CD14-positive monocyte (primary cell): Measurements from ENCODE around the gene SIK3. TPM values are rescaled to one million over a fixed set of nuclear protein-coding genes. Genes with fewer than 3 reads are reported as not detected.

Experiments
- DNase-seq, 3 donors: peaks; one replicate each; pipeline ENCODE4 v3.0.0-alpha.2; 2011 to 2022
- H2AFZ ChIP-seq: 2 replicates; pipeline ENCODE4 v1.6.0; 2012; ENCODE audit warnings: mild to moderate bottlenecking, low read depth, low read length, inconsistent platforms; ENCODE audit not compliant: insufficient read depth, poor library complexity, severe bottlenecking
- H3K27ac ChIP-seq, 2 donors: 1 replicate in 1 of 2; 2 replicates in 1 of 2; pipeline ENCODE4 v1.5.1; 2012 to 2013; ENCODE audit warnings: low read length in 2 of 2, control low read depth in 1 of 2, inconsistent platforms in 1 of 2, low read depth in 1 of 2, mild to moderate bottlenecking in 1 of 2
- H3K27me3 ChIP-seq, 2 donors: one replicate each; pipeline versions ENCODE4 v1.6.0 to v1.6.1; 2011 to 2013; ENCODE audit warnings: low read length in 2 of 2; ENCODE audit not compliant: control insufficient read depth in 2 of 2, insufficient read depth in 2 of 2
- H3K36me3 ChIP-seq, 2 donors: replicated peaks in 1 of 2; 1 replicate in 1 of 2; 2 replicates in 1 of 2; pipeline versions ENCODE4 v1.5.1 to v1.6.1; 2012 to 2013; ENCODE audit warnings: low read length in 2 of 2, control low read depth in 1 of 2, inconsistent platforms in 1 of 2, mild to moderate bottlenecking in 1 of 2; ENCODE audit not compliant: insufficient read depth in 2 of 2, control insufficient read depth in 1 of 2
- H3K4me1 ChIP-seq, 2 donors: 1 replicate in 1 of 2; 2 replicates in 1 of 2; pipeline versions ENCODE4 v1.5.1 to v1.6.1; 2012 to 2013; ENCODE audit warnings: low read length in 2 of 2, control low read depth in 1 of 2, inconsistent platforms in 1 of 2, mild to moderate bottlenecking in 1 of 2, moderate library complexity in 1 of 2; ENCODE audit not compliant: insufficient read depth in 2 of 2, control insufficient read depth in 1 of 2
- H3K4me2 ChIP-seq: replicated peaks from 2 replicates; pipeline ENCODE3; 2012; ENCODE audit warnings: low read length, moderate library complexity, mild to moderate bottlenecking; ENCODE audit not compliant: poor library complexity, severe bottlenecking; ENCODE audit errors: extremely low read depth
- H3K4me3 ChIP-seq, 3 experiments: fragments of 200-600 bp in 1 of 3; sonication (generic) in 1 of 3; replicated peaks in 1 of 3; 1 replicate in 2 of 3; 2 replicates in 1 of 3; pipeline ENCODE4 v1.5.1; 2011 to 2013; ENCODE audit warnings: low read length in 3 of 3, mild to moderate bottlenecking in 3 of 3, control low read depth in 2 of 3, low read depth in 2 of 3, inconsistent platforms in 1 of 3, moderate library complexity in 1 of 3
- H3K79me2 ChIP-seq: 2 replicates; pipeline ENCODE4 v1.6.0; 2012; ENCODE audit warnings: mild to moderate bottlenecking, control low read depth, inconsistent platforms, low read length, moderate library complexity; ENCODE audit not compliant: insufficient read depth
- H3K9ac ChIP-seq: 2 replicates; pipeline ENCODE4 v1.6.0; 2017; ENCODE audit warnings: low read length, mild to moderate bottlenecking; ENCODE audit not compliant: insufficient read depth, poor library complexity, severe bottlenecking
- H3K9me3 ChIP-seq, 2 donors: replicated peaks in 1 of 2; 1 replicate in 1 of 2; 2 replicates in 1 of 2; pipeline versions ENCODE4 v1.5.1 to v1.6.1; 2012 to 2013; ENCODE audit warnings: low read length in 2 of 2, control low read depth in 1 of 2; ENCODE audit not compliant: control insufficient read depth in 1 of 2, insufficient read depth in 1 of 2
- H4K20me1 ChIP-seq: 2 replicates; pipeline ENCODE4 v1.6.0; 2012; ENCODE audit warnings: mild to moderate bottlenecking, low read length, control low read depth, moderate library complexity; ENCODE audit not compliant: insufficient read depth
- H3K27ac Mint-ChIP-seq, 7 donors: one replicate each; pipeline ENCODE4 v1.8.0; 2020; ENCODE audit warnings: mild to moderate bottlenecking in 7 of 7, mixed read lengths in 7 of 7, moderate library complexity in 6 of 7, inconsistent platforms in 2 of 7
- H3K27me3 Mint-ChIP-seq, 3 donors: one replicate each; pipeline ENCODE4 v1.8.0; 2021 to 2022; ENCODE audit warnings: low read depth in 3 of 3, mild to moderate bottlenecking in 3 of 3, mixed read lengths in 3 of 3, moderate library complexity in 3 of 3, inconsistent platforms in 1 of 3
- H3K36me3 Mint-ChIP-seq, 2 donors: one replicate each; pipeline ENCODE4 v1.8.0; 2020; ENCODE audit warnings: mixed read lengths in 2 of 2, inconsistent platforms in 1 of 2, mild to moderate bottlenecking in 1 of 2
- H3K4me1 Mint-ChIP-seq: one replicate; pipeline ENCODE4 v1.8.0; 2020; ENCODE audit warnings: mild to moderate bottlenecking, mixed read lengths
- H3K4me3 Mint-ChIP-seq, 2 donors: one replicate each; pipeline ENCODE4 v1.8.0; 2020; ENCODE audit warnings: mild to moderate bottlenecking in 2 of 2, mixed read lengths in 2 of 2, moderate library complexity in 1 of 2
- H3K9me3 Mint-ChIP-seq, 7 donors: one replicate each; pipeline ENCODE4 v1.8.0; 2020 to 2022; ENCODE audit warnings: mixed read lengths in 7 of 7, mild to moderate bottlenecking in 6 of 7, moderate library complexity in 6 of 7, inconsistent platforms in 2 of 7
- CTCF ChIP-seq: fragments of 200-600 bp; IDR thresholded peaks from one replicate; pipeline ENCODE4 v1.8.0; 2022; ENCODE audit warnings: antibody characterized with exemption, mild to moderate bottlenecking
- WGBS: methylation state at CpG from one replicate; pipeline ENCODE4 v1.1.5; 2013; ENCODE audit warnings: missing lambda C conversion rate; ENCODE audit not compliant: insufficient coverage; 5-methylcytosine and 5-hydroxymethylcytosine counted together
- intact Hi-C, 2 donors: fragments of 100-400 bp; cut with micrococcal nuclease; formaldehyde crosslinking; loops; one replicate each; pipeline versions ENCODE4 v1.15.0 to v1.15.1; 2023
- polyA plus RNA-seq, 3 donors: library from polyadenylated mRNA; depleted of rRNA in 1 of 3; unstranded in 2 of 3; stranded (reverse) in 1 of 3; fragments of 300-500 nt in 2 of 3; fragments of >200 nt in 1 of 3; fragmentation: Illumina TruSeq in 2 of 3; gene quantifications; 1 replicate in 2 of 3; 2 replicates in 1 of 3; pipeline ENCODE4 v1.2.3, GENCODE V29; 2012 to 2021

SIK3 gene
- polyA plus RNA-seq, 3 donors = 18.3 to 142 (median 20.0) TPM

GRCh38 chr11:117126223-117126965 lies 28.2 kb upstream of the SIK3 start:
- intact Hi-C loops = no loop called here
- H3K4me3 Mint-ChIP-seq = no peak overlapping the region
- Histone ChIP-seq H3K4me1 (no peaks in the 10 kb centered on the region), H3K27me3 (peaks cover 0 to 3% of the 10 kb centered on the region in 2 donors), H3K4me2 (no peak overlapping the region), H3K27ac (no peak overlapping the region), H3K9me3 (no peaks in the 10 kb centered on the region), H3K79me2 (no peaks in the 10 kb centered on the region), H2AFZ (no peak overlapping the region), H3K4me3 (no peak overlapping the region), H3K36me3 (no peaks in the 10 kb centered on the region), H3K9ac (no peak overlapping the region), H4K20me1 (no peaks in the 10 kb centered on the region)
- H3K9me3 Mint-ChIP-seq = peaks cover 0 to 1% (median 0%) of the 10 kb centered on the region in 7 donors
- peaks cover 4 to 12% (median 9%) of the 10 kb centered on the region in 3 donors for H3K27me3 Mint-ChIP-seq
- H3K36me3 Mint-ChIP-seq = no peaks in the 10 kb centered on the region
- no peak for TF ChIP-seq CTCF
- no peaks in the 10 kb centered on the region for H3K4me1 Mint-ChIP-seq
- no peak for DNase-seq
- H3K27ac Mint-ChIP-seq = no peak overlapping the region
- WGBS = 91% methylated on average over 4 of the region's 7 CpGs

GRCh38 chr11:117122556-117122955 lies 24.3 kb upstream of the SIK3 start:
- Histone ChIP-seq H3K27me3 (peaks cover 0 to 3% of the 10 kb centered on the region in 2 donors), H3K36me3 (no peaks in the 10 kb centered on the region), H3K4me3 (no peak overlapping the region), H3K4me1 (no peaks in the 10 kb centered on the region), H4K20me1 (no peaks in the 10 kb centered on the region), H3K4me2 (no peak overlapping the region), H2AFZ (no peak overlapping the region), H3K79me2 (no peaks in the 10 kb centered on the region), H3K9me3 (no peaks in the 10 kb centered on the region), H3K9ac (no peak overlapping the region), H3K27ac (no peak overlapping the region)
- intact Hi-C loops = no loop called here
- 96% methylated on average over 2 of the region's 5 CpGs for WGBS
- H3K9me3 Mint-ChIP-seq = peaks cover 0 to 2% (median 0%) of the 10 kb centered on the region in 7 donors
- H3K27ac Mint-ChIP-seq = no peak overlapping the region
- no peaks in the 10 kb centered on the region for H3K4me1 Mint-ChIP-seq
- no peak for DNase-seq
- H3K27me3 Mint-ChIP-seq = peaks cover 4 to 11% (median 9%) of the 10 kb centered on the region in 3 donors
- no peak for TF ChIP-seq CTCF
- H3K4me3 Mint-ChIP-seq = no peak overlapping the region
- H3K36me3 Mint-ChIP-seq = no peaks in the 10 kb centered on the region
